Measurements from ENCODE around the gene ABLIM1.

Gene ABLIM1

GRCh38 chr10:114483575-114483974 is 174.5 kb downstream of the ABLIM1 start:
- H3K27me3 ChIP-seq (ENCODE audit: insufficient read depth, low read depth, severe bottlenecking), result no peaks in the 10 kb centered on the region

GRCh38 chr10:114482480-114483304 is 175.4 kb downstream of the ABLIM1 start:
- H3K9me3 ChIP-seq (ENCODE audit: severe bottlenecking), result no peaks in the 10 kb centered on the region
- H3K36me3 ChIP-seq, result no peaks in the 10 kb centered on the region
- no peak for TF ChIP-seq CTCF (IDR thresholded peaks at IDR 0.05; ENCODE audit: low read depth, low read length)
- DNase-seq, result no peak
- no peak overlapping the region for H3K4me3 ChIP-seq (ENCODE audit: low read depth, low read length)
- no peaks in the 10 kb centered on the region for H3K27me3 ChIP-seq (ENCODE audit: insufficient read depth, low read depth, severe bottlenecking)
- H3K27ac ChIP-seq, result no peak overlapping the region

More at GRCh38 chr10:114483575-114483974, 174.5 kb downstream of the ABLIM1 start:
- no peak for TF ChIP-seq CTCF (IDR thresholded peaks at IDR 0.05; ENCODE audit: low read depth, low read length)
- Histone ChIP-seq H3K9me3 (ENCODE audit: severe bottlenecking) (no peaks in the 10 kb centered on the region), H3K36me3 (no peaks in the 10 kb centered on the region), H3K27ac (no peak overlapping the region), H3K4me3 (ENCODE audit: low read depth, low read length) (no peak overlapping the region)
- no peak for DNase-seq

- no peak for DNase-seq
- no peaks in the 10 kb centered on the region for H3K9me3 ChIP-seq (ENCODE audit: severe bottlenecking)
- no peak overlapping the region for H3K27ac ChIP-seq
- H3K4me3 ChIP-seq (ENCODE audit: low read depth, low read length), result no peak overlapping the region
- H3K36me3 ChIP-seq, result no peaks in the 10 kb centered on the region
- TF ChIP-seq CTCF (IDR thresholded peaks at IDR 0.05; ENCODE audit: low read depth, low read length), result no peak
- no peaks in the 10 kb centered on the region for H3K27me3 ChIP-seq (ENCODE audit: insufficient read depth, low read depth, severe bottlenecking)
Measured at GRCh38 chr10:114481055-114481454, 177.0 kb downstream of the ABLIM1 start.

GRCh38 chr10:114479836-114480235 is 178.2 kb downstream of the ABLIM1 start:
- H3K27me3 ChIP-seq (ENCODE audit: insufficient read depth, low read depth, severe bottlenecking), result no peaks in the 10 kb centered on the region
- DNase-seq, result no peak
- H3K9me3 ChIP-seq (ENCODE audit: severe bottlenecking), result no peaks in the 10 kb centered on the region
- TF ChIP-seq CTCF (IDR thresholded peaks at IDR 0.05; ENCODE audit: low read depth, low read length), result no peak
- H3K27ac ChIP-seq, result no peak overlapping the region
- H3K36me3 ChIP-seq, result no peaks in the 10 kb centered on the region
- no peak overlapping the region for H3K4me3 ChIP-seq (ENCODE audit: low read depth, low read length)

- DNase-seq, result no peak
- Histone ChIP-seq H3K9me3 (ENCODE audit: severe bottlenecking) (no peaks in the 10 kb centered on the region), H3K27ac (no peak overlapping the region), H3K27me3 (ENCODE audit: insufficient read depth, low read depth, severe bottlenecking) (no peaks in the 10 kb centered on the region), H3K36me3 (no peaks in the 10 kb centered on the region), H3K4me3 (ENCODE audit: low read depth, low read length) (no peak overlapping the region)
- TF ChIP-seq CTCF (IDR thresholded peaks at IDR 0.05; ENCODE audit: low read depth, low read length), result no peak
Measured at GRCh38 chr10:114479307-114479706, 178.8 kb downstream of the ABLIM1 start.

- Histone ChIP-seq H3K9me3 (ENCODE audit: severe bottlenecking) (no peaks in the 10 kb centered on the region), H3K27ac (no peak overlapping the region)
- DNase-seq, result no peak
Measured at GRCh38 chr10:114478281-114478680, 179.8 kb downstream of the ABLIM1 start.

More at GRCh38 chr10:114478281-114478680, 179.8 kb downstream of the ABLIM1 start:
- Histone ChIP-seq H3K4me3 (ENCODE audit: low read depth, low read length) (no peak overlapping the region), H3K27me3 (ENCODE audit: insufficient read depth, low read depth, severe bottlenecking) (no peaks in the 10 kb centered on the region), H3K36me3 (no peaks in the 10 kb centered on the region)
- TF ChIP-seq CTCF (IDR thresholded peaks at IDR 0.05; ENCODE audit: low read depth, low read length), result no peak
